GM18511 (cell line): ENCODE measurements around the gene TEK.
"Not testable (repeated sequence)": the region's sequence is repeated elsewhere in the genome, so short reads cannot be mapped to it uniquely, and the experiment has no call there.

Experiments used
- ATAC-seq: cut with Tn5 transposase; IDR thresholded peaks from one replicate; pipeline ENCODE4 v1.9.1; 2021; ENCODE audit warnings: mild to moderate bottlenecking, moderate library complexity; ENCODE audit not compliant: unreplicated experiment

The TEK gene

GRCh38 chr9:27210588-27210987 is 101.6 kb downstream of the TEK start:
- no peak for ATAC-seq

GRCh38 chr9:27212191-27212590 is 103.2 kb downstream of the TEK start:
- ATAC-seq = no peak

GRCh38 chr9:27212621-27213020 is 103.6 kb downstream of the TEK start:
- ATAC-seq = no peak

GRCh38 chr9:27227192-27227591 is 118.2 kb downstream of the TEK start:
- no peak for ATAC-seq

GRCh38 chr9:27239648-27240047 is 130.6 kb downstream of the TEK start:
- not testable (repeated sequence) for ATAC-seq

GRCh38 chr9:27247756-27248155 is 138.7 kb downstream of the TEK start:
- peak; percentile 94 for ATAC-seq

- ATAC-seq = no peak
Measured at GRCh38 chr9:27248702-27249101, 139.7 kb downstream of the TEK start.

- ATAC-seq = no peak
Measured at GRCh38 chr9:27258662-27259061, 149.6 kb downstream of the TEK start.

- no peak for ATAC-seq
Measured at GRCh38 chr9:27260789-27261516, 151.9 kb downstream of the TEK start.

GRCh38 chr9:27261517-27262211 is 152.6 kb downstream of the TEK start:
- ATAC-seq = no peak

GRCh38 chr9:27272103-27272502 is 163.1 kb downstream of the TEK start:
- peak; percentile 50 for ATAC-seq

GRCh38 chr9:27273186-27273585 is 164.2 kb downstream of the TEK start:
- ATAC-seq = no peak

GRCh38 chr9:27276193-27277030 is 167.4 kb downstream of the TEK start:
- ATAC-seq = peak; percentile 68

GRCh38 chr9:27278374-27278773 is 169.3 kb downstream of the TEK start:
- no peak for ATAC-seq

GRCh38 chr9:27279611-27280010 is 170.6 kb downstream of the TEK start:
- no peak for ATAC-seq
